D721Med (cell line): ENCODE measurements around the gene COASY.

Experiments used
- DNase-seq: peaks from one replicate; pipeline ENCODE4 v3.0.0; 2011; ENCODE audit warnings: low spot score; ENCODE audit not compliant: insufficient read length
- FAIRE-seq: peaks from 2 replicates; lab custom pipeline; 2011; peaks lifted over from hg19 to GRCh38; lab: Jason Lieb, UNC
- CTCF ChIP-seq: IDR thresholded peaks from 2 replicates; pipeline ENCODE4 v1.5.1; 2012; ENCODE audit warnings: mild to moderate bottlenecking, control low read depth; ENCODE audit not compliant: insufficient read depth; ENCODE audit errors: missing control alignments

COASY gene

DNA sequence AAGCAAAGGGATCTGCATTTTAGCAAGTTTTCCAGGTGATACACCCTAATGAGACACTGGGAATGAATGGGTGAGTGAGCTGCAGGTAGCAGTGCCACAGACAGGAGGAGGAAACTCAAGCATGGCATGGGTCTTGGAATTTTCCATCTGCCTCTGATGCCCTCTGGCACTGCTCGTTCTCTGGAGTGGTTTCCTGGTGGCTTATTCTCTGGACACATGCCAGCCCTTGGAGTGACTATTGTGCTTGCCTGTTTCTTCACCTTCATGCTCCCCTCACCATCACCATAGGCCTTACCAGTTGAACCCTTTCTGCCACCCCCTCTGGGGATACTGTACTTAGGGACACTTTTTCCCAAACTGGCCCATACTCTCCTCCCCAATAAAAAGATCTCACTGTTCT, 1.6 kb downstream of the COASY start:
- no peak for TF ChIP-seq CTCF
- no peak for DNase-seq
- FAIRE-seq, result no peak

- DNase-seq (no peak), FAIRE-seq (no peak)
- TF ChIP-seq CTCF, result no peak
Observed at GRCh38 chr17:42563950-42564349, 2.0 kb downstream of the COASY start.

DNA sequence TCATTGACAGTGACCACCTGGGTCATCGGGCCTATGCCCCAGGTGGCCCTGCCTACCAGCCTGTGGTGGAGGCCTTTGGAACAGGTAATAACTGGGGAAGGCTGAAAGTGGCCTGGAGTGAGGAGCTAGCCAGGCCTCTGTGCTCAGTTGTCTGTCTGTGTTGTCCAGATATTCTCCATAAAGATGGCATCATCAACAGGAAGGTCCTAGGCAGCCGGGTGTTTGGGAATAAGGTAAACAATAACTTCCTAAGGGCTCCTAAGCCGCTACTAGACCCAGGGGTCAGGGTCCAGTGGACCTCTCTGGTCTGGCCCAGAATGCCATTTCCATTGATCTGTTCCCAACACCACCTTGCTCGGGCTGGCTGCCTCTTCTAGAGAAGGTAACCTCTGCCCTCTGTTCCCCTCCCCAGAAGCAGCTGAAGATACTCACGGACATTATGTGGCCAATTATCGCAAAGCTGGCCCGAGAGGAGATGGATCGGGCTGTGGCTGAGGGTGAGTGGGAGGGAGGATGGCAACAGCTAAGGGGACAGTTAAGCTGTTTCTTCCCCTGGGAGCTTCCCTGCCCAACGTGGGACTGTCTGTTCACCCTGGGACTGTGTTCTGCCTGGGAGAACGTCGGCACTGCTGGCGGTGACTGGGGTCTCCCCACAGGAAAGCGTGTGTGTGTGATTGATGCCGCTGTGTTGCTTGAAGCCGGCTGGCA, 3.0 kb downstream of the COASY start:
- FAIRE-seq (no peak), DNase-seq (no peak)
- no peak for TF ChIP-seq CTCF

DNA sequence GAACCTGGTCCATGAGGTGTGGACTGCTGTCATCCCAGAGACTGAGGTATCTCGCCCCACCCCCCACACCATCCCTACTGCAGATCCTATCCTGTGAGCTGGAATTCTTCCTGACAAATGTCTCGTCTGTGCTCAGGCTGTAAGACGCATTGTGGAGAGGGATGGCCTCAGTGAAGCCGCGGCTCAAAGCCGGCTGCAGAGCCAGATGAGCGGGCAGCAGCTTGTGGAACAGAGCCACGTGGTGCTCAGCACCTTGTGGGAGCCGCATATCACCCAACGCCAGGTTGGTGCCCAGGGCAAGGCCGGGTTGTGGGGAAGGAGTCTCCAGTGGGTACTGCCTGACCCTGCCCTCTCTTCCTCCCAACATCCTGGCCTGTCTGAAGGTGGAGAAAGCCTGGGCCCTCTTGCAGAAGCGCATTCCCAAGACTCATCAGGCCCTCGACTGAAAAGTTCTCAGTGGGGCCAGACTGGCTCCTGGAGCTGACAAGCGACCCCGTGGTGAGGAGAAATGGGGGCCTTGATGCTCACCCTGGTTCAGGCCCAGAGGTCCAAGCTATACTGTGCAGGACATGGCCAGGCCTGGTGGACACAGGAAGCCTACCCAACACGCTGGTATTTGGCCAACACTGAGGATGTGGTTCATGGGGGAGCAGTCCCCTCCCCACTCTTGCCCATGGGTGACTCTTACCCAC, 3.7 kb downstream of the COASY start:
- DNase-seq (no peak), FAIRE-seq (no peak)
- TF ChIP-seq CTCF, result no peak

DNA sequence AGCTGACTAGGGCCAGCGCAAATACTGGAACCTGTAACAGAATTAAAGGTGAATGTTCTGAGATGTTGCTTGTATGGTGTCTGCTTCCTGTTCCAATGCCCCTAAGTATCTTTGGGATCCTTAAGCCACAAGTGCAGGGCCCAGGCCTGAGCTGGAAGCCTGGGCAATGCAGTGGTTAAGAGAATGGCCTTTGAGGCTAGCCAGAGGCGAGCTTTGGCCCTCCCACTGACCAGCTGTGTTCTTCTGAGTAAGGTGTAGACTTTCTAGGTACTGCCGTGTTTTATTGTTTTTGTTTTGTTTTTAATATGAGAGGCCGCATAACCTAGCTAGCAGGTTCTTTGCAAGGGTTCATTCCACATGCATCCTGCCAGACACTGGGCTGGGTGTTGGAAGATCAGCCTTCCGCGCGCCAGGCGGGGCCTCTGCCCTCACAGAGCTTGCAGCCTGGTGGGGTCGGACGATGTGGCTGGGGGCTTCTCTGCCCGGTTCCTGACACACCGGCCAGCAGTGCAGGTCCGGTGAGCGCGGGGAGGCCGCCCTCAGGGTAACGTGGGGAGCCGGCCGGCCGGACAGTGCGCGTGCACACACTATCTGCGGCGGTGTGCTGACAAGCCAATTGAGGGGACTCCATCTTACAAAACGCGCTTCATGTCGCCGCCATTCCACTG, 4.4 kb downstream of the COASY start:
- no peak for FAIRE-seq
- TF ChIP-seq CTCF, result no peak
- DNase-seq, result no peak

DNA sequence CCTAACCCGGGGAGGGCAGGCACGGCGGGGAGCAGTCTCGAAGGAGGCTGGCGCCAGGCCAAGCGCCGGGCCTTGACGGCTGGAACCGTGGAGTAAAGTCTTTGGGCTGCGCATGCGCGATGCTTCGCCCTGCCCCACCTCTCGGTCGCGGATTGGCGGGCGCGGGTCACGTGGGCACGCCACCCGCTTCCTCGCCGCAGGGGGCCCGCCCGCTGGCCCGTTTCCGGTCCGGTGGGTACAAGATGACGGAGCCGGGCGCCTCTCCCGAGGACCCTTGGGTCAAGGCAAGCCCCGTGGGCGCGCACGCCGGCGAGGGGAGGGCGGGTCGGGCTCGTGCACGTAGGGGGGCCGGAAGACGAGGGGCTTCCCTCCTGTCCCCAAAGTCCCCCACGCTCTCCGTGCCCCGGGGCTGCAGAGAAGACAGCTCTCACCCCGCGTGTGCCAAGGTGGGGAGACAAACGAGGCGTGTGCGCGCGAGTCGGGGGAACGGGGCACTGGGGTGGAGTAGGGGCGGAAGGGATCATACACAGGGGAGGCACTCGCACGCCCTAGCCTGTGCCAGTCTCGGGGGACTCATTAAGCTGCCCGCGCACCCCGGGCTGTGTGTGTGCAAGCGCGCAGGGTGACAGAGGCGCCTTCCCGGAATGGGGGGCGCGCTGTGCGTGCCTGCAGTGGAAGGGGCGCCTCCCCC, 5.1 kb downstream of the COASY start, which contains the start of gene MLX:
Gene MLX, plus strand, starts transcription at position 218 of the 691 bp plus-strand sequence. Its CDS starts 25 bp downstream, at position 243.
- TF ChIP-seq CTCF, result no peak
- peak; percentile 100 for DNase-seq

More for the DNA sequence above, 5.1 kb downstream of the COASY start, which contains the start of gene MLX:
- FAIRE-seq, result no peak
